GM12892 (cell line): ENCODE measurements around the gene TTC39B.

Source experiments
- POLR2A ChIP-seq: IDR thresholded peaks from 2 replicates; pipeline ENCODE4 v1.6.1; 2011; ENCODE audit warnings: low read depth, low read length, control low read depth
- POLR2AphosphoS5 ChIP-seq: IDR thresholded peaks from 2 replicates; pipeline ENCODE4 v1.6.1; 2011; ENCODE audit warnings: low read depth, low read length, control low read depth
- TAF1 ChIP-seq: IDR thresholded peaks from 2 replicates; pipeline ENCODE4 v1.6.1; 2011; ENCODE audit warnings: low read depth, mild to moderate bottlenecking, control low read depth, low read length, borderline replicate concordance

DNA sequence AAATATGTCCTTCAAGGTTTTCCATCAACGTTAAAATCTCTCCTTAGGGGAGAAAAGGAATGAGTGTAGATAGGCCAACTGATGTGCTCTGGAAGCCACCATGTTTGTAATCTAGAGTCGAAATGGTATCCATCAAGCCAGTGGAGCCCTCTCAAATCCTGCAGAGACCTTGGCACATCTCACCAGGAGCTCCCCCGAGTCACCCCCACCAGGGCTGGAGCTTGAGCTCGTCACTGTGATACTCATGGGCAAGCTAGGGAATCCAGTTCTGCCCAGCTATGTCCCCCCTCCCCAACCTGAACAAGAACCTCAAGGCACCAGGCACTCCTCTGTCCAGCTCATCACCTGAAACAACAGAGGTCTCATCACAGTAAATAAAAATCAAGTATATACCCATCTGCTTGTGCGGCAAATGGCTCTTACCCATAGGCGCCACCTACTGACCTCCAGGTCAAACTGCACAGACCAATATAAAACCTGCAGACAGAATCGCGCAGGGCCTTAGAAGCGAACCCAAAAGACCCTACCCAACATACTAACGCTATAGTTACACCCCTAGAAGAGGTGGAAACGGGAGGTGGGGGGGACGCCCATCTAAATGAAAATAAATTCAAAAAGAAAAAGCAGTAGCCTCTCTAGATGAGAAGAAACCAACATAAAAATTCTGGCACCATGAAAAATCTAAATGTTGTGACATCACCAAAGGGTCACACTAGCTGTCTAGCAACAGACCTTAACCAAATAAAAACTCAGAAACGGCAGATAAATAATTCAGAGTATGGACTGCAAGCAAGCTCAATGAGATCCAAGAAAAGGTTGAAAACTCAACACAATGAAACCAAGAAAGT is 75.0 kb downstream of the TTC39B start:
- no peak for TF ChIP-seq POLR2AphosphoS5
- no peak for TF ChIP-seq TAF1
- TF ChIP-seq POLR2A, result no peak
